Stimulated activated memory B cell treated with anti-CD40 and anti-IgM and Interleukin-4, amounts not matched to agents 10 μg/mL and 1 μg/mL and 100 μg/mL, for 72 hours (primary cell): ENCODE data around the gene NYAP1.
A peak's percentile ranks its signal among the peaks of the same experiment; 100 is the strongest.
"Not testable (repeated sequence)": the region's sequence is repeated elsewhere in the genome, so short reads cannot be mapped to it uniquely, and the experiment has no call there.

Source experiments
- ATAC-seq: fragments of 150-1000 bp; cut with Tn5 transposase; 2 replicates; pipeline ENCODE4 v1.10.0; 2021
- H3K27ac Mint-ChIP-seq: one replicate; pipeline ENCODE4 v1.8.0; 2022; ENCODE audit warnings: mild to moderate bottlenecking, mixed read lengths
- H3K27me3 Mint-ChIP-seq: one replicate; pipeline ENCODE4 v1.8.0; 2022; ENCODE audit warnings: mixed read lengths
- H3K36me3 Mint-ChIP-seq: one replicate; pipeline ENCODE4 v1.8.0; 2022; ENCODE audit warnings: mixed read lengths
- H3K4me1 Mint-ChIP-seq: one replicate; pipeline ENCODE4 v1.8.0; 2022; ENCODE audit warnings: mixed read lengths
- H3K4me3 Mint-ChIP-seq: one replicate; pipeline ENCODE4 v1.8.0; 2022; ENCODE audit warnings: mild to moderate bottlenecking, moderate library complexity, mixed read lengths
- H3K9me3 Mint-ChIP-seq: one replicate; pipeline ENCODE4 v1.8.0; 2022; ENCODE audit warnings: mixed read lengths

The NYAP1 gene

DNA sequence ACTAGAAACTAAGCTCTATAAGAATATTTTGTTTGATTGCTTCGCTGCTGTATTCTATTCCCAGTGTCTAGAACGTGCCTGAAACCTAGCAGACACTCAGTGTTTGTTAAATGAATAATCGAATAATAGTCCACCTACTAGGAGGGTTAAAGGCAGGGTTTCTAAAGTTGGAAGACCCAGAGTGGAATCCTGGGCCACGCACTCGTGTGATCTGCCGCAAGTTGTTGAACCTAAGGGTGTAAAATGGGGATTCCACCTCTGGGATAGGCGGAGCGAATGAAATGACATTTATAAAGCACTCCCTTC lies 54.6 kb downstream of the NYAP1 start:
- Mint-ChIP-seq H3K27me3 (no peaks in the 10 kb centered on the region), H3K36me3 (no peaks in the 10 kb centered on the region), H3K4me1 (peaks cover 29% of the 10 kb centered on the region), H3K9me3 (no peaks in the 10 kb centered on the region), H3K4me3 (peak overlapping the region; percentile 91), H3K27ac (peak overlapping the region; percentile 73)
- no peak for ATAC-seq

DNA sequence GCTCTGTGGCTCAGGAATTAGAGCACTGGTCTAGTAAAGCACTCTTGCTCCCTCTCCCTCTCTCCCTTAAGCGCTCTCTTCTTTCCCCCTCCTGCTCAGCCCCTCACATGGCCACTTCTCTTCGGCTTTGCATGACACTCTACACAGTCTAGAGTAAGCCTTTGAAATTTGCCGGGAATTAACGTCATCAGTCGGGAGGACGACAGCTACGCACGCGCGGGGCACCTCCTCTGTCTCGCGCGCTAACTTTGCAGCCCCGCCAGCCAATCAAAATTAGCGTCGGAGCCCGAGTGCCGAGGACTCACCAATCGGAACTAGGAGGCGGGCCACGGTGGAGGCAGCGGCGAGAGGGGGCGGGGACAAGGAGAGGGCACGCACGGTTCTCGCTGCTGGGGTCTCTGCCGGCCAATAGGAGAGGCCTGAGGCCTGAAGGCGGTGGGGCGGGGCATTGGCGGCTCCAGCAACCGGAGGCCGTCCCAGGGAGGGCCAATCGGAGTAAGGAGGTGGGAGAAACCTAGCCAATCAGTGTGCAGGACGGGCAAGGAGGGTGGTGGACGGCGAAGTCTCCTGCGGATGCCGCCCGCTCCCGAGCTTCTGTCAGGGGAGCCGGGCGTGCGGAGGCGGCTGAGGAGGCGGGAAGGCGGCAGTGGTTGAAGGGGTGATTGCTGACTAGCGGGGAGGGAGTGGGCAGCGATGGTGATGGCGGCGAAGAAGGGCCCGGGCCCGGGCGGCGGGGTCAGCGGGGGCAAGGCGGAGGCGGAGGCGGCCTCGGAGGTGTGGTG lies 55.1 kb downstream of the NYAP1 start, which contains the start of gene AGFG2:
Gene AGFG2 (plus strand): TSS at position 550 of the 782 bp plus-strand sequence. CDS start 144 bp downstream, at position 694.
- Mint-ChIP-seq H3K36me3 (no peaks in the 10 kb centered on the region), H3K27ac (peak within 1 kb of the TSS; percentile 73), H3K9me3 (no peaks in the 10 kb centered on the region), H3K27me3 (no peaks in the 10 kb centered on the region), H3K4me3 (peak within 1 kb of the TSS; percentile 91), H3K4me1 (peaks cover 35% of the 10 kb centered on the region)
- ATAC-seq = peak; percentile 99

- peak overlapping the region; percentile 73 for H3K27ac Mint-ChIP-seq
- H3K4me1 Mint-ChIP-seq = peaks cover 41% of the 10 kb centered on the region
- H3K36me3 Mint-ChIP-seq = no peaks in the 10 kb centered on the region
- no peaks in the 10 kb centered on the region for H3K9me3 Mint-ChIP-seq
- H3K4me3 Mint-ChIP-seq = peak overlapping the region; percentile 91
- peak; percentile 2 for ATAC-seq
- no peaks in the 10 kb centered on the region for H3K27me3 Mint-ChIP-seq
Measured at GRCh38 chr7:100539436-100540006, 55.8 kb downstream of the NYAP1 start.

GRCh38 chr7:100540073-100540723 lies 56.5 kb downstream of the NYAP1 start:
- Mint-ChIP-seq H3K27ac (peak overlapping the region; percentile 73), H3K4me3 (peak overlapping the region; percentile 91), H3K36me3 (no peaks in the 10 kb centered on the region), H3K9me3 (no peaks in the 10 kb centered on the region), H3K4me1 (peaks cover 48% of the 10 kb centered on the region), H3K27me3 (no peaks in the 10 kb centered on the region)
- ATAC-seq = no peak

GRCh38 chr7:100541309-100541708 lies 57.6 kb downstream of the NYAP1 start:
- H3K36me3 Mint-ChIP-seq, H3K27ac Mint-ChIP-seq, H3K4me3 Mint-ChIP-seq, H3K9me3 Mint-ChIP-seq, ATAC-seq, H3K27me3 Mint-ChIP-seq: not testable (repeated sequence)
- H3K4me1 Mint-ChIP-seq = peaks cover 59% of the 10 kb centered on the region

- ATAC-seq = no peak
- Mint-ChIP-seq H3K4me3 (peak overlapping the region; percentile 53), H3K27ac (peak overlapping the region; percentile 95), H3K27me3 (no peaks in the 10 kb centered on the region), H3K36me3 (peaks cover 1% of the 10 kb centered on the region), H3K9me3 (no peaks in the 10 kb centered on the region), H3K4me1 (peaks cover 82% of the 10 kb centered on the region)
Measured at GRCh38 chr7:100543586-100543985, 59.9 kb downstream of the NYAP1 start.

DNA sequence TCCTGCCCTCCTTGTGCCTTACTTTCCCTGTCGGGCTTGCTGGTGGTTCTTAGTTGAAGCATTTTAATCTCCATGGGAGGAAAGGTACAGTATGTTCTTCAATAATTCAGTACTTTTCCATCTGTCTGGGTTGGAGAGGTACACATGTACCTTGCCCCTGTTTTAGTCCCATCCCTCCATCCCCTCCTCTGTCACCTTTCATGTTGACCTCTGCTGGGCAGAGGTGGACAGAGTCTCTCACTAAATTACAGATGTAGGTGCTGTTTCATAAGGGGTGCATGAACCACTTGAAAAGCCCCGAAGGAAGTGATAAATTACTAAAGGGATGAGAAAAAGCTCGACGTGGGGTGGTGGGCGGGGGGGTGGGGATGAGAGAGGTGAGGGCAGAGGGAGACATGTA lies 60.7 kb downstream of the NYAP1 start:
- H3K9me3 Mint-ChIP-seq = no peaks in the 10 kb centered on the region
- peak overlapping the region; percentile 95 for H3K27ac Mint-ChIP-seq
- peaks cover 87% of the 10 kb centered on the region for H3K4me1 Mint-ChIP-seq

More for the DNA sequence above, 60.7 kb downstream of the NYAP1 start:
- H3K27me3 Mint-ChIP-seq = no peaks in the 10 kb centered on the region
- peaks cover 6% of the 10 kb centered on the region for H3K36me3 Mint-ChIP-seq
- H3K4me3 Mint-ChIP-seq = peak overlapping the region; percentile 53
- no peak for ATAC-seq
